Spleen (tissue), 7 donors: ENCODE data around the gene CHN1.

ENCODE experiments used
- CTCF ChIP-seq, 11 experiments: fragments of 200-600 bp in 7 of 11; fragments of 450-650 bp in 4 of 11; sonication (generic) in 4 of 11; IDR thresholded peaks in 8 of 11; conservative IDR thresholded peaks in 3 of 11; 1 replicate in 7 of 11; 2 replicates in 4 of 11; pipeline versions ENCODE4 v1.4.0 to v1.8.0; 2016 to 2021; ENCODE audit warnings: antibody characterized with exemption in 11 of 11, inconsistent platforms in 4 of 11, mild to moderate bottlenecking in 1 of 11
- POLR2A ChIP-seq, 3 donors: fragments of 450-650 bp; IDR thresholded peaks; one replicate each; pipeline ENCODE4 v1.5.1; 2017; ENCODE audit warnings: antibody characterized with exemption in 3 of 3, mild to moderate bottlenecking in 1 of 3
- POLR2AphosphoS5 ChIP-seq, 3 donors: sonication (generic); formaldehyde crosslinking; IDR thresholded peaks; one replicate each; pipeline ENCODE4 v1.5.1; 2017; ENCODE audit warnings: antibody characterized with exemption in 3 of 3
- donor health status: DM: no; HTN: no; CAD: no; lungs with moderate emphysema.
- donor health status: DM: no; HTN: no; CAD: no.
- donor health status: DM: no; HTN: no; CAD: no.

- no peak for TF ChIP-seq POLR2A (IDR thresholded peaks at IDR 0.05)
- TF ChIP-seq POLR2AphosphoS5 (IDR thresholded peaks at IDR 0.05), result no peak
- no peak for TF ChIP-seq CTCF (IDR thresholded peaks at IDR 0.05 in 8 of 11, conservative IDR thresholded peaks at IDR 0.05 in 3 of 11)
These were observed 212.7 kb downstream of the CHN1 start for GRCh38 chr2:174792309-174793025.
